T-helper 1 cell treated with Interleukin-12 subunit alpha and Interleukin-12 subunit beta and Interleukin-4 antibody, amounts not matched to agents 30 μg/mL and 1 μg/mL, for 36 hours (primary cell): Measurements from ENCODE around the gene XNDC1N.

Experiments used
- H3K27ac Mint-ChIP-seq: one replicate; pipeline ENCODE4 v1.8.0; 2021; ENCODE audit warnings: mild to moderate bottlenecking, mixed read lengths
- H3K27me3 Mint-ChIP-seq: one replicate; pipeline ENCODE4 v1.8.0; 2021; ENCODE audit warnings: low read depth, mixed read lengths
- H3K36me3 Mint-ChIP-seq: one replicate; pipeline ENCODE4 v1.8.0; 2021; ENCODE audit warnings: low read depth, mixed read lengths
- H3K4me1 Mint-ChIP-seq: one replicate; pipeline ENCODE4 v1.8.0; 2021; ENCODE audit warnings: low read depth, mixed read lengths
- H3K4me3 Mint-ChIP-seq: one replicate; pipeline ENCODE4 v1.8.0; 2021; ENCODE audit warnings: mild to moderate bottlenecking, moderate library complexity, mixed read lengths
- H3K9me3 Mint-ChIP-seq: one replicate; pipeline ENCODE4 v1.8.0; 2021; ENCODE audit warnings: mixed read lengths

Gene XNDC1N

GRCh38 chr11:71946144-71946571 is 17.8 kb upstream of the XNDC1N start:
- H3K4me3 Mint-ChIP-seq = no peak overlapping the region
- H3K36me3 Mint-ChIP-seq = peaks cover 2% of the 10 kb centered on the region
- no peaks in the 10 kb centered on the region for H3K9me3 Mint-ChIP-seq
- H3K27me3 Mint-ChIP-seq = no peaks in the 10 kb centered on the region
- H3K4me1 Mint-ChIP-seq = peaks cover 10% of the 10 kb centered on the region
- H3K27ac Mint-ChIP-seq = no peak overlapping the region

GRCh38 chr11:71940561-71941219 is 12.3 kb upstream of the XNDC1N start:
- peaks cover 6% of the 10 kb centered on the region for H3K36me3 Mint-ChIP-seq
- H3K4me3 Mint-ChIP-seq = no peak overlapping the region
- H3K4me1 Mint-ChIP-seq = no peaks in the 10 kb centered on the region
- no peaks in the 10 kb centered on the region for H3K27me3 Mint-ChIP-seq
- no peaks in the 10 kb centered on the region for H3K9me3 Mint-ChIP-seq
- H3K27ac Mint-ChIP-seq = no peak overlapping the region

DNA sequence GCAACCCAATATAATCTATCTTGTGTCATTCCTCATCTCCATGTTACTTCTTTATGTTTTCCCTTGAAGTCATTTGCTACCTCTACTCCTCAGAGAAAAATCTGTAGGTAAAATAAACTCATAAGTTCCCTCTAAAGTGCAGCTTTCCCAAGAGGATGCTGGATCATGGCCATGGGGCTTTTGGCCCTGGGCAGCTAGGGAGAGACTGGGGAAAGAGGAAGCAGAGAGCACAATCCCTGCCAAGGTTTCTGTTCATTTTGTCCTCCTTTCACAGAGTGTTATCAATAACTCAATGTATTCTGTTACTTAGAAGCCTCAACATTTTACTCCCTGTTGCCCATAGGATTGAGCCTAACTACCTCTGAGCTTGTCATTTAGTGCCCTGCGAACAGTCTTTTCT is 9.4 kb upstream of the XNDC1N start:
- Mint-ChIP-seq H3K27ac (no peak overlapping the region), H3K4me3 (no peak overlapping the region), H3K36me3 (peaks cover 6% of the 10 kb centered on the region), H3K9me3 (no peaks in the 10 kb centered on the region), H3K27me3 (no peaks in the 10 kb centered on the region), H3K4me1 (peaks cover 10% of the 10 kb centered on the region)

DNA sequence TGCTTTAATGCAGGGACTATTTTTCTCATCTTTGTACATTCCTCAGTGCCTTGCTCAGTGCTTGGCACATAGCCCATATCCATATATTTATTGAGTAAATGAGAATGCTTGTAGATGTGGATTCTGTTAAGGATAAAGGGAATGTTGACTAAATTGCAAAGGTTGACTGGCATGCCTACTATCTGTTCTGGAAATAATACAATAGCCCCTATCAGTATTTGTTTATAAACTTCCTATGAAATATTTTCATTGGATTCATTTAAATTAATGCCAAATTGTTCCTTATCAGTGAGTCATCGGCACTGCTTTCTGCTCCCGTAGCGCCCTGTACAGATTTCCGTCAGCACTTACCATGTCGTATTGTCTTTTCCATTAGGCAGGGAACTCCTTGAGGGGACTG is 8.4 kb upstream of the XNDC1N start:
- Mint-ChIP-seq H3K36me3 (peaks cover 6% of the 10 kb centered on the region), H3K9me3 (no peaks in the 10 kb centered on the region), H3K4me3 (no peak overlapping the region), H3K4me1 (peaks cover 14% of the 10 kb centered on the region), H3K27me3 (no peaks in the 10 kb centered on the region), H3K27ac (no peak overlapping the region)

DNA sequence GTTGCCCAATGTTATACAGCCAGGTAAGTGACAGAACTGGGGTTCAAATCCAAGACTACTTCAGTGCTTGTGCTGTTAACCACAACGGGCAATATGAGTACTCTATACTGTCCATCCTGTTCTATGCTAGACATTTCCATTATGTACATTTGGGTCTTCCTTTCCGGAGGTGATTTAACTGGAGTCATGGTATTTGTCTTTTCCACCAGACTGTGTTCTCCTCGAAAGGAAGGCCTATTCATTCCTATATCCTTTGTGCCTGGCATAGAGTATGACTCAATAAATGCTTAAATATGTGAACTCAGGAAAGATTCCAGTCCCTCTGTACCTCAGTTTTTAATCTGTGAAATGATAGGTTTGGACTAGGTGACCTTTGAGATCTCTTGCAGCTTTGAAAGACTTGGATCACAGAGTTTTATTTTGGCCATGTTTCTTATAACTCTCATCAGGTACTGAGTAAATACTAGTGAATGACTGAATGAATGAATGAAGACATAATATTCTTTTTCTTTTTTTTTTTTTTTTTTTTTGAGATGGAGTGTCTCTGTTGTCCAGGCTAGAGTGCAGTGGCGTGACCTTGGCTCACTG is 7.0 kb upstream of the XNDC1N start:
- Mint-ChIP-seq H3K27ac (no peak overlapping the region), H3K9me3 (no peaks in the 10 kb centered on the region), H3K27me3 (no peaks in the 10 kb centered on the region), H3K4me3 (no peak overlapping the region), H3K36me3 (peaks cover 6% of the 10 kb centered on the region), H3K4me1 (peaks cover 25% of the 10 kb centered on the region)

- H3K4me3 Mint-ChIP-seq = no peak overlapping the region
- peaks cover 9% of the 10 kb centered on the region for H3K36me3 Mint-ChIP-seq
- H3K9me3 Mint-ChIP-seq = no peaks in the 10 kb centered on the region
- H3K4me1 Mint-ChIP-seq = peaks cover 38% of the 10 kb centered on the region
- H3K27me3 Mint-ChIP-seq = no peaks in the 10 kb centered on the region
- H3K27ac Mint-ChIP-seq = no peak overlapping the region
Measured at GRCh38 chr11:71934213-71934612, 5.8 kb upstream of the XNDC1N start.

- H3K4me3 Mint-ChIP-seq = no peak overlapping the region
- no peaks in the 10 kb centered on the region for H3K27me3 Mint-ChIP-seq
- H3K27ac Mint-ChIP-seq = no peak overlapping the region
- H3K9me3 Mint-ChIP-seq = no peaks in the 10 kb centered on the region
- H3K4me1 Mint-ChIP-seq = peaks cover 43% of the 10 kb centered on the region
- peaks cover 12% of the 10 kb centered on the region for H3K36me3 Mint-ChIP-seq
Measured at GRCh38 chr11:71933141-71933933, 4.9 kb upstream of the XNDC1N start.

DNA sequence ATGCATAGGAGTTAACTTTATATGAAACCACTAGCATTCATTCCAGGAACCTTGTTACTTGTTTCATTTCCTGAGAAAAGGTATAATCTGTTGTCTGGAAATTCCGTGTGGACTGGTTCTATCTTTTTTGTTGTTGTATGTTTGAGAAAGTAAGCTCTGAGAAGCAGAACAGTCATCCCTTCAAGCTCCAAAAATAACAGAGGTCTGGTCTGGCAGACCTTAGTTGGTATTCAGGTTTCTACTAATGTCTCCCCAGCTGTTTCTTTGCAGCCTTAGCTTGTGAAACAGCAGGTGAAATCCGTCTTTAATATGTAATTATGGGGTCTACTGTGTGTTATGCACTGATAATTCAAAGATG is 2.8 kb upstream of the XNDC1N start:
- Mint-ChIP-seq H3K4me1 (peaks cover 47% of the 10 kb centered on the region), H3K36me3 (peaks cover 10% of the 10 kb centered on the region), H3K27ac (no peak overlapping the region), H3K9me3 (no peaks in the 10 kb centered on the region), H3K4me3 (peak overlapping the region; percentile 95), H3K27me3 (no peaks in the 10 kb centered on the region)

DNA sequence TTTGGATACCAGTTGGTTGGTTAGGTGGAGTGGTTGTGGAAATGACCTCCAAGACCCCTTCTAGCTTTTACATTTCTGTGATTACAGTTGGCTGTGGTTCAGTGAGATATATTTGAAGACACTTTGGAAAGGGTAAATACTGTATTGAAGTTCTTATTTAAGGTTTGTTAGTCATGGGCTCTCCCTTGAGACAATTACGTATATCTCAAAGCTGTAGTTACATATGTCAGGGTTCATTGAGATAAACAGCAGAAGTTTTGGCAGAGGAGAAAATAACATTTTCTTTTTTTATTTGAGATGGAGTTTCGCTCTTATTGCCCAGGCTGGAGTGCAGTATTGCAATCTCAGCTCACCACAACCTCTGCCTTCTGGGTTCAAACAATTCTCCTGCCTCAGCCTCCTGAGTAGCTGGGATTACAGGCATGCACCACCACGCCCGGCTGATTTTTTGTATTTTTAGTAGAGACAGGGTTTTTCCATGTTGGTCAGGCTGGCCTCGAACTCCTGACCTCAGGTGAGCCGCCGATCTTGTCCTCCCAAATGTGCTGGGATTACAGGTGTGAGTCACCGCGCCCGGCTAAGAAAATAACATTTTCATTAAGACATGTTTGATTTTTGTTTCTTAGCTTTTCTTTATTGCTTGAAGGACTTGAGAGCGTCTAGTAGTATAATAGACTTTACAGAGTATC is 2.3 kb upstream of the XNDC1N start:
- peaks cover 10% of the 10 kb centered on the region for H3K36me3 Mint-ChIP-seq
- H3K27ac Mint-ChIP-seq = no peak overlapping the region
- no peaks in the 10 kb centered on the region for H3K9me3 Mint-ChIP-seq
- H3K27me3 Mint-ChIP-seq = no peaks in the 10 kb centered on the region
- H3K4me3 Mint-ChIP-seq = peak overlapping the region; percentile 95
- peaks cover 47% of the 10 kb centered on the region for H3K4me1 Mint-ChIP-seq

DNA sequence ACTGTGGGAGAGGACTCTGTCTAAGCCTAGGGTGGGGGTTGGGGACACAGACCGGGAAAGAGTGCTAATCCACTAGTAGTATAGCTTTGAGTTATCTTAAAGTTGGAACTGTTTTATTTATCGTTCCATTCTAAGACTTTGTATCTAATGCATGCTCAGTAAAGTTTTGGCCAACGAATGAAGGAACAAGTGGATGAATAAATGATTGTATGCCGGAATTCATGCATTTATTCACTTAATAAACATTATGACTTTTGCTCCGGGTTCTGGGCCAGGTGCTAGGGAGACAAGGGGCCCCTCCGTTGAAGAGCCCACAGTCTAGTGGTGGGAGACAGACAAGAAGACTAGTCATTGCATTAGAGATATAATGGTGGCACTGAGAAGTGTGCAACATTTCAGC is 1.1 kb upstream of the XNDC1N start:
- no peaks in the 10 kb centered on the region for H3K27me3 Mint-ChIP-seq
- peak overlapping the region; percentile 95 for H3K4me3 Mint-ChIP-seq
- no peaks in the 10 kb centered on the region for H3K9me3 Mint-ChIP-seq
- H3K27ac Mint-ChIP-seq = peak overlapping the region; percentile 99
- H3K4me1 Mint-ChIP-seq = peaks cover 45% of the 10 kb centered on the region
- peaks cover 14% of the 10 kb centered on the region for H3K36me3 Mint-ChIP-seq

- Mint-ChIP-seq H3K4me1 (peaks cover 40% of the 10 kb centered on the region), H3K27me3 (no peaks in the 10 kb centered on the region), H3K4me3 (peak within 1 kb of the TSS; percentile 95), H3K27ac (peak within 1 kb of the TSS; percentile 99), H3K36me3 (peaks cover 14% of the 10 kb centered on the region), H3K9me3 (no peaks in the 10 kb centered on the region)
Measured at GRCh38 chr11:71928737-71929443, 496 bp upstream of the XNDC1N start, which contains the start of gene RNF121. TSS of gene RNF121 (plus strand) at chr11:71929046. CDS start at chr11:71929062, 16 bp downstream.

GRCh38 chr11:71917646-71918140 is 10.7 kb downstream of the XNDC1N start:
- Mint-ChIP-seq H3K27ac (no peak overlapping the region), H3K4me1 (peaks cover 6% of the 10 kb centered on the region), H3K4me3 (no peak overlapping the region), H3K36me3 (peaks cover 26% of the 10 kb centered on the region), H3K27me3 (no peaks in the 10 kb centered on the region), H3K9me3 (no peaks in the 10 kb centered on the region)

- H3K4me3 Mint-ChIP-seq = no peak overlapping the region
- H3K4me1 Mint-ChIP-seq = peaks cover 16% of the 10 kb centered on the region
- H3K27me3 Mint-ChIP-seq = no peaks in the 10 kb centered on the region
- no peaks in the 10 kb centered on the region for H3K9me3 Mint-ChIP-seq
- peaks cover 32% of the 10 kb centered on the region for H3K36me3 Mint-ChIP-seq
- H3K27ac Mint-ChIP-seq = no peak overlapping the region
Measured at GRCh38 chr11:71914617-71915189, 13.7 kb downstream of the XNDC1N start.
